Psoas muscle (tissue), 8 donors: Measurements from ENCODE around the gene ZNF341. TPM values are rescaled to one million over a fixed set of nuclear protein-coding genes. Genes with fewer than 3 reads are reported as not detected.

Experiments used
- ATAC-seq, 4 donors: fragments of 200-7000 bp; cut with Tn5 transposase; one replicate each; pipeline ENCODE4 v1.9.1; 2020; ENCODE audit warnings: moderate library complexity in 3 of 4, mild to moderate bottlenecking in 2 of 4
- DNase-seq, 2 donors: peaks; one replicate each; pipeline ENCODE4 v3.0.0-alpha.2; 2020
- H3K27ac ChIP-seq: fragments of 200-600 bp; one replicate; pipeline ENCODE4 v1.8.0; 2022
- H3K27me3 ChIP-seq, 3 donors: fragments of 200-600 bp in 1 of 3; one replicate each; pipeline versions ENCODE4 v1.6.1 to v1.8.0; 2013 to 2022; ENCODE audit warnings: low read length in 2 of 3, mild to moderate bottlenecking in 2 of 3, moderate library complexity in 1 of 3; ENCODE audit not compliant: insufficient read depth in 3 of 3
- H3K36me3 ChIP-seq, 2 donors: fragments of 200-600 bp in 1 of 2; one replicate each; pipeline versions ENCODE4 v1.6.1 to v1.8.0; 2013 to 2022; ENCODE audit warnings: low read depth in 1 of 2, mild to moderate bottlenecking in 1 of 2, moderate library complexity in 1 of 2; ENCODE audit not compliant: insufficient read depth in 1 of 2
- H3K4me1 ChIP-seq: fragments of 200-600 bp; one replicate; pipeline ENCODE4 v1.8.0; 2022
- H3K4me3 ChIP-seq: fragments of 200-600 bp; one replicate; pipeline ENCODE4 v1.8.0; 2022; ENCODE audit warnings: mild to moderate bottlenecking
- H3K9me3 ChIP-seq: fragments of 200-600 bp; one replicate; pipeline ENCODE4 v1.8.0; 2022
- CTCF ChIP-seq: fragments of 200-600 bp; IDR thresholded peaks from one replicate; pipeline ENCODE4 v1.8.0; 2022; ENCODE audit warnings: antibody characterized with exemption
- WGBS, 3 donors: extraction: QIAGEN DNeasy Blood & Tissue Kit; methylation state at CpG; one replicate each; pipeline versions ENCODE4 v1.1.6 to v1.1.7; 2013; 5-methylcytosine and 5-hydroxymethylcytosine counted together
- intact Hi-C, 2 donors: fragments of 100-400 bp; cut with DNase I; formaldehyde crosslinking; loops; one replicate each; pipeline versions ENCODE4 v1.11.0 to v1.14.2; 2022
- polyA plus RNA-seq, 3 donors: library from polyadenylated mRNA; stranded (reverse); fragments of 200-250 nt; gene quantifications; one replicate each; pipeline ENCODE4 v1.2.3, GENCODE V29; 2013
- total RNA-seq, 4 donors: library from RNA; stranded (reverse); fragmentation: NEBNext Ultra II Directional in 2 of 4; extraction: Animal tissue kit (Norgen Biotek cat#: 25700) in 2 of 4; gene quantifications; one replicate each; pipeline versions ENCODE4 v1.2.1 to v1.2.4, GENCODE V29; 2021 to 2023
- donor health status: healthy with polysubstance abuse.
- donor health status: DM: no; HTN: no; CAD: no; lungs with moderate emphysema.
- donor health status: Bipolar disorder and iron deficiency.
- donor health status: healthy.
- donor health status: DM: yes; HTN: yes; CAD: no.
- donor health status: DM: no; HTN: no; CAD: no.
- donor health status: DM: no; HTN: no; CAD: no.
- donor health status: DM: yes; HTN: yes; CAD: no.

The ZNF341 gene
- total and polyA plus RNA-seq, 7 donors: 1.3 to 3.0 (median 1.5) TPM

DNA sequence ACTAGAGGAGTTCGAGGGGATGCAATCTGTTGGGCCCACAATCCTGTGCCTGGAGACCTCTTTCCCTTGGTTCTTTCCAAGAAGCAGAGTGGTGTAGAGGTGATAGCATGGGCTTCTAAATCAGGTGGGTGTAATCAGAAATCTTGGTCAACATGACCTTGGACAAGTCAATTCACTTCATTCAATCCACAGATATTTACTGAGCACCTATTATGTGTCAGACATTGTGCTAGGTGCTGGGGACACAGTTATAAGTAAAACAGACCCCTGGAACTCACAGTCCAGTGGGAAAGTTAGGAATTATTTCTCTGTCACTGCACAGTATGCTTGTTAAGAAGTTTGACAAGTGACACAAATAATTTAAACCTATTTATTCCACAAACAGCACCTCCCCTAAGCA, 42.3 kb upstream of the ZNF341 start:
- WGBS, 3 donors: 83 to 100% (median 96%) methylated on average over 1 of the region's 1 CpG
- intact Hi-C loops: no loop called here
- H3K27me3 ChIP-seq: no peaks in the 10 kb centered on the region
- H3K36me3 ChIP-seq: no peaks in the 10 kb centered on the region
- H3K9me3 ChIP-seq: no peaks in the 10 kb centered on the region
- H3K4me3 ChIP-seq: no peak overlapping the region
- no peak for ATAC-seq
- no peak for DNase-seq
- H3K4me1 ChIP-seq: peaks cover 4% of the 10 kb centered on the region
- no peak overlapping the region for H3K27ac ChIP-seq
- TF ChIP-seq CTCF: no peak

GRCh38 chr20:33689973-33690372, 41.8 kb upstream of the ZNF341 start:
- Histone ChIP-seq H3K27ac (no peak overlapping the region), H3K4me1 (peaks cover 4% of the 10 kb centered on the region), H3K4me3 (no peak overlapping the region), H3K27me3 (no peaks in the 10 kb centered on the region), H3K9me3 (no peaks in the 10 kb centered on the region), H3K36me3 (no peaks in the 10 kb centered on the region)
- no peak for TF ChIP-seq CTCF
- WGBS, 3 donors: 49 to 57% (median 55%) methylated on average over 4 of the region's 4 CpGs
- no peak for DNase-seq
- no peak for ATAC-seq
- intact Hi-C loops: no loop called here

- Histone ChIP-seq H3K4me3 (no peak overlapping the region), H3K27ac (no peak overlapping the region), H3K27me3 (no peaks in the 10 kb centered on the region), H3K9me3 (no peaks in the 10 kb centered on the region), H3K36me3 (no peaks in the 10 kb centered on the region), H3K4me1 (no peaks in the 10 kb centered on the region)
- DNase-seq (no peak), ATAC-seq (no peak)
- intact Hi-C loops: no loop called here
- WGBS, 3 donors: 66 to 76% (median 75%) methylated on average over 5 of the region's 5 CpGs
- no peak for TF ChIP-seq CTCF
Observed at GRCh38 chr20:33693289-33693688, 38.5 kb upstream of the ZNF341 start.

- WGBS, 3 donors: 60 to 70% (median 62%) methylated on average over 16 to 17 of the region's 17 CpGs
- Histone ChIP-seq H3K9me3 (no peaks in the 10 kb centered on the region), H3K27ac (no peak overlapping the region), H3K4me3 (no peak overlapping the region), H3K36me3 (no peaks in the 10 kb centered on the region), H3K4me1 (no peaks in the 10 kb centered on the region), H3K27me3 (no peaks in the 10 kb centered on the region)
- DNase-seq (peak; percentile 45 to 60), ATAC-seq (peak in 1 of 4 donors; percentile 37)
- intact Hi-C loops: no loop called here
- no peak for TF ChIP-seq CTCF
Observed at GRCh38 chr20:33693741-33694638, 37.8 kb upstream of the ZNF341 start.
